Neural cell (in vitro differentiated cells): Measurements from ENCODE around the gene TSPAN7. TPM values are rescaled to one million over a fixed set of nuclear protein-coding genes. Genes with fewer than 3 reads are reported as not detected.

Source experiments
- H2AFZ ChIP-seq: fragments of 200-600, 300-800 bp; sonication (generic), shearing (Covaris generic); 2 replicates; pipeline ENCODE4 v1.6.0; 2014; ENCODE audit warnings: low read depth, mild to moderate bottlenecking, antibody characterized with exemption, low read length, moderate library complexity
- H3F3A ChIP-seq: fragments of 200-600 bp; shearing (Covaris generic); 2 replicates; pipeline ENCODE4 v1.6.1; 2016; ENCODE audit warnings: mild to moderate bottlenecking, moderate library complexity, mixed read lengths, antibody characterized with exemption, low read length; ENCODE audit not compliant: insufficient read depth, poor library complexity, severe bottlenecking
- H3K27ac ChIP-seq: fragments of 200-600, 300-800 bp; sonication (generic), shearing (Covaris generic); 2 replicates; pipeline ENCODE4 v1.5.1; 2014; ENCODE audit warnings: mild to moderate bottlenecking, low read length, moderate library complexity
- H3K27me3 ChIP-seq: fragments of 300-800, 200-600 bp; sonication (generic), shearing (Covaris generic); 2 replicates; pipeline ENCODE4 v1.6.0; 2014; ENCODE audit warnings: mild to moderate bottlenecking, low read depth, low read length, moderate library complexity; ENCODE audit not compliant: insufficient read depth
- H3K36me3 ChIP-seq: fragments of 300-800, 200-600 bp; sonication (generic), shearing (Covaris generic); 2 replicates; pipeline ENCODE4 v1.5.1; 2014; ENCODE audit warnings: mild to moderate bottlenecking, antibody characterized with exemption, low read length, moderate library complexity; ENCODE audit not compliant: insufficient read depth
- H3K4me2 ChIP-seq: fragments of 300-800, 200-600 bp; sonication (generic), shearing (Covaris generic); 2 replicates; pipeline ENCODE4 v1.6.0; 2014; ENCODE audit warnings: mild to moderate bottlenecking, low read length
- H3K4me3 ChIP-seq: fragments of 300-800, 200-600 bp; sonication (generic), shearing (Covaris generic); 2 replicates; pipeline ENCODE4 v1.5.1; 2014; ENCODE audit warnings: mild to moderate bottlenecking, low read length, moderate library complexity
- H3K79me2 ChIP-seq: fragments of 200-600 bp; shearing (Covaris generic); replicated peaks from 2 replicates; pipeline ENCODE4 v1.6.0; 2014; ENCODE audit warnings: mild to moderate bottlenecking, low read length, moderate library complexity; ENCODE audit not compliant: insufficient read depth
- H3K9ac ChIP-seq: fragments of 300-800, 200-600 bp; sonication (generic), shearing (Covaris generic); 2 replicates; pipeline ENCODE4 v1.6.1; 2016; ENCODE audit warnings: mild to moderate bottlenecking, low read length, mixed read lengths
- H3K9me2 ChIP-seq: fragments of 200-600 bp; shearing (Covaris generic); 2 replicates; pipeline ENCODE4 v1.6.1; 2016; ENCODE audit warnings: mild to moderate bottlenecking, low read length, mixed read lengths; ENCODE audit not compliant: insufficient read depth
- H3K9me3 ChIP-seq: fragments of 200-600, 300-800 bp; sonication (generic), shearing (Covaris generic); 2 replicates; pipeline ENCODE4 v1.6.1; 2016; ENCODE audit warnings: mild to moderate bottlenecking, mixed run types, low read length, moderate library complexity, mixed read lengths
- H4K20me1 ChIP-seq: fragments of 200-600 bp; shearing (Covaris generic); 2 replicates; pipeline ENCODE4 v1.6.1; 2016; ENCODE audit warnings: mild to moderate bottlenecking, mixed run types; ENCODE audit not compliant: insufficient read depth
- CTCF ChIP-seq: fragments of 450-650 bp; IDR thresholded peaks from 2 replicates; pipeline ENCODE4 v1.5.1; 2014; ENCODE audit warnings: antibody characterized with exemption, mild to moderate bottlenecking, moderate library complexity; ENCODE audit not compliant: poor library complexity, severe bottlenecking
- EP300 ChIP-seq: fragments of 450-650 bp; conservative IDR thresholded peaks from 2 replicates; pipeline ENCODE4 v1.6.1; 2014; ENCODE audit warnings: antibody characterized with exemption, mild to moderate bottlenecking, moderate library complexity; ENCODE audit not compliant: poor library complexity, severe bottlenecking
- EZH2 ChIP-seq: fragments of 200-600, 300-800 bp; shearing (Covaris generic), sonication (generic); IDR thresholded peaks from 2 replicates; pipeline ENCODE4 v1.6.1; 2014; ENCODE audit warnings: antibody characterized with exemption, low read length, borderline replicate concordance, mild to moderate bottlenecking; ENCODE audit not compliant: insufficient read depth, poor library complexity, severe bottlenecking
- MXI1 ChIP-seq: fragments of 450-650 bp; conservative IDR thresholded peaks from 2 replicates; pipeline ENCODE4 v1.6.1; 2014; ENCODE audit warnings: antibody characterized with exemption, mild to moderate bottlenecking; ENCODE audit not compliant: poor library complexity, severe bottlenecking
- POLR2AphosphoS5 ChIP-seq: IDR thresholded peaks from 2 replicates; pipeline ENCODE4 v1.6.1; 2012
- RAD21 ChIP-seq: fragments of 450-650 bp; conservative IDR thresholded peaks from 2 replicates; pipeline ENCODE4 v1.6.1; 2014; ENCODE audit warnings: antibody characterized with exemption, mild to moderate bottlenecking, moderate library complexity
- SMC3 ChIP-seq: fragments of 450-650 bp; conservative IDR thresholded peaks from 2 replicates; pipeline ENCODE4 v1.6.1; 2014; ENCODE audit warnings: antibody characterized with exemption, mild to moderate bottlenecking, moderate library complexity; ENCODE audit not compliant: poor library complexity
- TAF1 ChIP-seq: IDR thresholded peaks from 2 replicates; pipeline ENCODE4 v1.6.1; 2012; ENCODE audit warnings: low read depth
- polyA plus RNA-seq: library from polyadenylated mRNA; depleted of rRNA; stranded (reverse); fragments of >200 nt; gene quantifications from 2 replicates; pipeline ENCODE4 v1.2.3, GENCODE V29; 2014
- TF ChIP-seq, protein P1 (sequence below): IDR thresholded peaks from 2 replicates; pipeline ENCODE4 v1.6.1; 2012; ENCODE audit warnings: borderline replicate concordance

TSPAN7 gene
- polyA plus RNA-seq, 1 donor from 2014 or later = 184 TPM

- Histone ChIP-seq H4K20me1 (no peaks in the 10 kb centered on the region), H3K9ac (no peak overlapping the region), H3K9me2 (no peaks in the 10 kb centered on the region), H3K9me3 (no peaks in the 10 kb centered on the region), H3K4me2 (no peak overlapping the region), H3K4me3 (no peak overlapping the region), H3K27me3 (no peaks in the 10 kb centered on the region), H3F3A (no peaks in the 10 kb centered on the region), H3K79me2 (no peaks in the 10 kb centered on the region), H3K27ac (no peak overlapping the region), H3K36me3 (no peaks in the 10 kb centered on the region), H2AFZ (no peak overlapping the region)
- no peak for TF ChIP-seq CTCF
- TF ChIP-seq TAF1 = no peak
- TF ChIP-seq EZH2 = no peak
- no peak for TF ChIP-seq MXI1
- no peak for TF ChIP-seq RAD21
- TF ChIP-seq SMC3 = no peak
- no peak for TF ChIP-seq EP300
- TF ChIP-seq, protein P1, sequence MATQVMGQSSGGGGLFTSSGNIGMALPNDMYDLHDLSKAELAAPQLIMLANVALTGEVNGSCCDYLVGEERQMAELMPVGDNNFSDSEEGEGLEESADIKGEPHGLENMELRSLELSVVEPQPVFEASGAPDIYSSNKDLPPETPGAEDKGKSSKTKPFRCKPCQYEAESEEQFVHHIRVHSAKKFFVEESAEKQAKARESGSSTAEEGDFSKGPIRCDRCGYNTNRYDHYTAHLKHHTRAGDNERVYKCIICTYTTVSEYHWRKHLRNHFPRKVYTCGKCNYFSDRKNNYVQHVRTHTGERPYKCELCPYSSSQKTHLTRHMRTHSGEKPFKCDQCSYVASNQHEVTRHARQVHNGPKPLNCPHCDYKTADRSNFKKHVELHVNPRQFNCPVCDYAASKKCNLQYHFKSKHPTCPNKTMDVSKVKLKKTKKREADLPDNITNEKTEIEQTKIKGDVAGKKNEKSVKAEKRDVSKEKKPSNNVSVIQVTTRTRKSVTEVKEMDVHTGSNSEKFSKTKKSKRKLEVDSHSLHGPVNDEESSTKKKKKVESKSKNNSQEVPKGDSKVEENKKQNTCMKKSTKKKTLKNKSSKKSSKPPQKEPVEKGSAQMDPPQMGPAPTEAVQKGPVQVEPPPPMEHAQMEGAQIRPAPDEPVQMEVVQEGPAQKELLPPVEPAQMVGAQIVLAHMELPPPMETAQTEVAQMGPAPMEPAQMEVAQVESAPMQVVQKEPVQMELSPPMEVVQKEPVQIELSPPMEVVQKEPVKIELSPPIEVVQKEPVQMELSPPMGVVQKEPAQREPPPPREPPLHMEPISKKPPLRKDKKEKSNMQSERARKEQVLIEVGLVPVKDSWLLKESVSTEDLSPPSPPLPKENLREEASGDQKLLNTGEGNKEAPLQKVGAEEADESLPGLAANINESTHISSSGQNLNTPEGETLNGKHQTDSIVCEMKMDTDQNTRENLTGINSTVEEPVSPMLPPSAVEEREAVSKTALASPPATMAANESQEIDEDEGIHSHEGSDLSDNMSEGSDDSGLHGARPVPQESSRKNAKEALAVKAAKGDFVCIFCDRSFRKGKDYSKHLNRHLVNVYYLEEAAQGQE = no peak
- no peak for TF ChIP-seq POLR2AphosphoS5
Measured at GRCh38 chrX:38679695-38680094, 118.4 kb downstream of the TSPAN7 start.

DNA sequence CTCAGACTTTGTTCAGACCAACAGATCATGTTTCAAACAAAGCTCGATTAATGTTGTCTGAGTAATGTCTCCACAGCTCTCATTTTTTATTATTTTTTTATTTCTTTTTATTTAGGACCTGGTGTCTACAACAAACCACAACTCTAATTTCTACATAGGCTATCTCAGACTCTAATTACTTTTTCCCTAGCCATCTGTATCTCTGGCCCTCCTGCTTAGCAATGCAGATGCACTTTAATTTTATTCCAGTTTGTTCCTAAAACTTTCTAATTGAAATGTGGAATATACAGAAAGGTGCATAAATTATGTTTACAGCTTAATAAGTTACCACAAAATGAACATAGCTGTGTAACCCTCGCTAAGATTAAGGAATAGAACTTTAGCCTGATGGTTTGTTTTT is 120.8 kb downstream of the TSPAN7 start:
- no peak overlapping the region for H3K4me2 ChIP-seq
- no peaks in the 10 kb centered on the region for H3K9me2 ChIP-seq
- H3K9ac ChIP-seq = no peak overlapping the region
- H3K79me2 ChIP-seq = no peaks in the 10 kb centered on the region
- no peaks in the 10 kb centered on the region for H4K20me1 ChIP-seq
- H3F3A ChIP-seq = no peaks in the 10 kb centered on the region
- H2AFZ ChIP-seq = no peak overlapping the region
- H3K4me3 ChIP-seq = no peak overlapping the region
- no peaks in the 10 kb centered on the region for H3K36me3 ChIP-seq
- H3K27ac ChIP-seq = no peak overlapping the region
- no peaks in the 10 kb centered on the region for H3K9me3 ChIP-seq
- no peak for TF ChIP-seq RAD21
- H3K27me3 ChIP-seq = no peaks in the 10 kb centered on the region

DNA sequence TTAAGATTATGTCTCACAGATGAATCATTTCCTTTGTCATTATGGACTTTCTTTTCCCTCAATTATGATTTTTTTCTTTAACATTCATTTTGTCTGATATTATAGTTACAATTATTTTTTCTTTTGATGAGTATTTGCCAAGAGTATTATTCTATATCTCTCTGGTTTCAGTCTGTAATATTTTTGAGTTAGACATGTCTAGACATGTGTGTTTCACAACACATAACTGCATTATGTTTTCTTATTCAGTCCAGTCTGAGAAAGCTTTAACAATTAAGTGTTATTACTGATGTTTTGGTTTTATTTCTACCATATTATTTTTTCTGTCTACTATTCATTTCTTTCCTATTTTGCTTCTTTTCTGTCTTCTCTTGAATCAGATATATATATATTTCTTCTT is 131.6 kb downstream of the TSPAN7 start:
- no peak for TF ChIP-seq SMC3
- no peak for TF ChIP-seq CTCF
- TF ChIP-seq, protein P1 = no peak
- TF ChIP-seq MXI1 = no peak
- TF ChIP-seq POLR2AphosphoS5 = no peak
- H3K27me3 ChIP-seq = no peaks in the 10 kb centered on the region
- H3K36me3 ChIP-seq = no peaks in the 10 kb centered on the region

More for the DNA sequence above, 131.6 kb downstream of the TSPAN7 start:
- Histone ChIP-seq H3K27ac (no peak overlapping the region), H3K9me2 (no peaks in the 10 kb centered on the region), H3K9ac (no peak overlapping the region), H3K4me3 (no peak overlapping the region), H3K4me2 (no peak overlapping the region), H3K9me3 (no peaks in the 10 kb centered on the region), H4K20me1 (no peaks in the 10 kb centered on the region), H2AFZ (no peak overlapping the region), H3K79me2 (no peaks in the 10 kb centered on the region), H3F3A (no peaks in the 10 kb centered on the region)
